GM10248 (cell line): Measurements from ENCODE around the gene SYT13.

Experiments
- CTCF ChIA-PET: fragments of 300-600 bp; sonication (Branson Sonifier 250); formaldehyde crosslinking; extraction: SDS; loops from one replicate; lab custom pipeline; 2021; ENCODE audit warnings: antibody characterized with exemption; lab: Yijun Ruan, JAX
- POLR2A ChIA-PET: fragments of 350-650 bp; sonication (Branson Sonifier 250); formaldehyde crosslinking; extraction: SDS; loops from one replicate; lab custom pipeline; 2020; ENCODE audit warnings: antibody characterized with exemption; lab: Yijun Ruan, JAX
- DNase-seq: peaks from one replicate; pipeline ENCODE4 v3.0.0; 2012; ENCODE audit errors: extremely low spot score
- CTCF ChIP-seq: IDR thresholded peaks from 2 replicates; pipeline ENCODE4 v1.5.1; 2012; ENCODE audit warnings: mild to moderate bottlenecking, low read depth; ENCODE audit errors: extremely low read depth, missing control alignments, control extremely low read depth

The SYT13 gene

GRCh38 chr11:45233804-45234170 is 52.4 kb downstream of the SYT13 start:
- CTCF ChIA-PET = interaction anchor here (0.6 to 5.0 kb wide), 13 partner anchors 9 to 161 kb away, joined by 3 to 39 read pairs (median 5); no protein-coding TSS in a partner anchor
- no peak for TF ChIP-seq CTCF
- POLR2A ChIA-PET = interaction anchor here (0.6 kb wide), 1 partner anchor 16 kb away, joined by 3 read pairs; no protein-coding TSS in a partner anchor
- DNase-seq = no peak

- peak; percentile 85 for TF ChIP-seq CTCF
- CTCF ChIA-PET = interaction anchor here (1.1 to 5.0 kb wide), 12 partner anchors 9 to 162 kb away, joined by 3 to 39 read pairs (median 5); no protein-coding TSS in a partner anchor
- POLR2A ChIA-PET = interaction anchor here (0.6 kb wide), 1 partner anchor 15 kb away, joined by 3 read pairs; no protein-coding TSS in a partner anchor
- peak; percentile 86 for DNase-seq
These were observed 52.9 kb downstream of the SYT13 start for GRCh38 chr11:45233121-45233803.

- ChIA-PET POLR2A (no interaction called here), CTCF (interaction anchor here (1.4 to 5.0 kb wide), 9 partner anchors 10 to 163 kb away, joined by 4 to 39 read pairs (median 5); no protein-coding TSS in a partner anchor)
- DNase-seq = no peak
These were observed 53.6 kb downstream of the SYT13 start for GRCh38 chr11:45232341-45233080.

GRCh38 chr11:45229401-45230020 is 56.6 kb downstream of the SYT13 start:
- no peak for DNase-seq
- ChIA-PET POLR2A (no interaction called here), CTCF (interaction anchor here (1.1 to 2.4 kb wide), 2 partner anchors 14 to 16 kb away, joined by 3 to 8 read pairs; no protein-coding TSS in a partner anchor)
- TF ChIP-seq CTCF = no peak

More at GRCh38 chr11:45232341-45233080, 53.6 kb downstream of the SYT13 start:
- no peak for TF ChIP-seq CTCF

GRCh38 chr11:45227836-45228235 is 58.3 kb downstream of the SYT13 start:
- no peak for DNase-seq
- ChIA-PET POLR2A (no interaction called here), CTCF (interaction anchor here (0.7 to 3.3 kb wide), 5 partner anchors 12 to 105 kb away, joined by 3 to 9 read pairs (median 5); no protein-coding TSS in a partner anchor)
- TF ChIP-seq CTCF = no peak

- CTCF ChIA-PET = interaction anchor here (0.9 to 3.3 kb wide), 4 partner anchors 14 to 106 kb away, joined by 3 to 9 read pairs (median 7); no protein-coding TSS in a partner anchor
- DNase-seq = no peak
- no peak for TF ChIP-seq CTCF
- POLR2A ChIA-PET = no interaction called here
These were observed 59.2 kb downstream of the SYT13 start for GRCh38 chr11:45226901-45227300.
